H1 (cell line): Measurements from ENCODE around the gene RNF220. TPM values are rescaled to one million over a fixed set of nuclear protein-coding genes. Genes with fewer than 3 reads are reported as not detected.

Experiments
- CTCF ChIA-PET: fragments of 300-600 bp; sonication (Branson Sonifier 250); formaldehyde crosslinking; loops from one replicate; lab custom pipeline; 2021; ENCODE audit not compliant: partially characterized antibody; lab: Charles Lee
- POLR2A ChIA-PET: fragments of 300-600 bp; sonication (Branson Sonifier 250); formaldehyde crosslinking; loops from one replicate; lab custom pipeline; 2021; ENCODE audit warnings: inconsistent platforms; ENCODE audit not compliant: partially characterized antibody; lab: Charles Lee
- DNase-seq, 2 experiments: peaks; one replicate each; pipeline versions ENCODE4 v3.0.0 to v3.0.0-alpha.2; 2010 to 2022; ENCODE audit warnings: low spot score in 2 of 2, low read depth in 1 of 2, mixed read lengths in 1 of 2
- FAIRE-seq: peaks from 2 replicates; lab custom pipeline; 2011; peaks lifted over from hg19 to GRCh38; lab: Jason Lieb, UNC
- H2AFZ ChIP-seq: 2 replicates; pipeline ENCODE4 v1.8.1; 2012; ENCODE audit warnings: low read length, inconsistent platforms
- H2AK5ac ChIP-seq: 2 replicates; pipeline ENCODE4 v1.6.1; 2013; ENCODE audit warnings: low read depth, low read length
- H2BK120ac ChIP-seq: replicated peaks from 2 replicates; pipeline ENCODE3; 2013; ENCODE audit warnings: low read depth, low read length, inconsistent platforms
- H2BK12ac ChIP-seq: 2 replicates; pipeline ENCODE4 v1.6.1; 2013; ENCODE audit warnings: low read depth, low read length
- H2BK15ac ChIP-seq: 2 replicates; pipeline ENCODE4 v1.6.1; 2013; ENCODE audit warnings: low read length
- H2BK20ac ChIP-seq: 2 replicates; pipeline ENCODE4 v1.6.1; 2013; ENCODE audit warnings: low read length
- H2BK5ac ChIP-seq: 2 replicates; pipeline ENCODE4 v1.6.1; 2013; ENCODE audit warnings: low read depth, low read length
- H3K14ac ChIP-seq: 2 replicates; pipeline ENCODE4 v1.6.1; 2013; ENCODE audit warnings: inconsistent platforms; ENCODE audit not compliant: insufficient read length
- H3K18ac ChIP-seq: 2 replicates; pipeline ENCODE4 v1.6.1; 2013; ENCODE audit warnings: low read length; ENCODE audit errors: extremely low read depth
- H3K23ac ChIP-seq: 2 replicates; pipeline ENCODE4 v1.6.1; 2013; ENCODE audit warnings: inconsistent platforms; ENCODE audit not compliant: insufficient read length
- H3K23me2 ChIP-seq: 2 replicates; pipeline ENCODE4 v1.6.1; 2013; ENCODE audit warnings: low read depth, low read length
- H3K27ac ChIP-seq: 2 replicates; pipeline ENCODE4 v1.6.1; 2011; ENCODE audit warnings: low read depth, low read length, inconsistent platforms
- H3K27me3 ChIP-seq, 4 experiments: replicated peaks in 1 of 4; 1 replicate in 1 of 4; 2 replicates in 3 of 4; pipeline versions ENCODE4 v1.6.1 to v1.8.1; 2011 to 2013; ENCODE audit warnings: low read length in 3 of 4, mild to moderate bottlenecking in 3 of 4, inconsistent platforms in 2 of 4, mixed read lengths in 2 of 4, moderate library complexity in 1 of 4; ENCODE audit not compliant: control insufficient read depth in 3 of 4, insufficient read depth in 3 of 4; ENCODE audit errors: extremely low read depth in 1 of 4
- H3K36me3 ChIP-seq, 4 experiments: 2 replicates each; pipeline versions ENCODE4 v1.6.1 to v1.8.1; 2011 to 2013; ENCODE audit warnings: mild to moderate bottlenecking in 4 of 4, low read length in 3 of 4, moderate library complexity in 2 of 4, control low read depth in 1 of 4, inconsistent platforms in 1 of 4; ENCODE audit not compliant: insufficient read depth in 4 of 4, control insufficient read depth in 2 of 4
- H3K4ac ChIP-seq: replicated peaks from 2 replicates; pipeline ENCODE3; 2013; ENCODE audit warnings: low read length, low read depth, mixed read lengths, inconsistent platforms; ENCODE audit not compliant: insufficient read length
- H3K4me1 ChIP-seq, 4 experiments: replicated peaks in 1 of 4; 1 replicate in 1 of 4; 2 replicates in 3 of 4; pipeline versions ENCODE4 v1.6.1 to v1.8.1; 2011 to 2013; ENCODE audit warnings: low read length in 3 of 4, inconsistent platforms in 2 of 4, mixed read lengths in 1 of 4; ENCODE audit not compliant: insufficient read depth in 4 of 4, control insufficient read depth in 3 of 4
- H3K4me2 ChIP-seq, 2 experiments: 2 replicates each; pipeline versions ENCODE4 v1.6.1 to v1.8.1; 2011 to 2013; ENCODE audit warnings: low read depth in 2 of 2, low read length in 2 of 2, control low read depth in 1 of 2, inconsistent platforms in 1 of 2, mild to moderate bottlenecking in 1 of 2; ENCODE audit not compliant: insufficient read depth in 1 of 2
- H3K4me3 ChIP-seq, 4 experiments: fragments of 200-600, 300-600 bp in 1 of 4; sonication (generic), shearing (Covaris generic), sonication (Bioruptor Twin) in 1 of 4; 2 replicates each; pipeline versions ENCODE4 v1.5.1 to v1.8.1; 2011 to 2016; ENCODE audit warnings: low read length in 4 of 4, low read depth in 3 of 4, control low read depth in 2 of 4, inconsistent platforms in 2 of 4, mild to moderate bottlenecking in 2 of 4, mixed read lengths in 1 of 4, moderate library complexity in 1 of 4; ENCODE audit not compliant: insufficient read depth in 2 of 4; ENCODE audit errors: extremely low read depth in 1 of 4
- H3K56ac ChIP-seq: replicated peaks from 2 replicates; pipeline ENCODE3; 2013; ENCODE audit warnings: low read depth, mild to moderate bottlenecking, mixed read lengths, low read length, inconsistent platforms; ENCODE audit not compliant: insufficient read length
- H3K79me1 ChIP-seq: 2 replicates; pipeline ENCODE4 v1.6.1; 2013; ENCODE audit warnings: low read depth, low read length, control low read depth
- H3K79me2 ChIP-seq, 2 experiments: 2 replicates each; pipeline versions ENCODE4 v1.6.1 to v1.8.1; 2012 to 2013; ENCODE audit warnings: low read length in 2 of 2, mild to moderate bottlenecking in 2 of 2, inconsistent platforms in 1 of 2; ENCODE audit not compliant: insufficient read depth in 2 of 2, control insufficient read depth in 1 of 2
- H3K9ac ChIP-seq, 4 experiments: replicated peaks in 1 of 4; 1 replicate in 1 of 4; 2 replicates in 3 of 4; pipeline versions ENCODE4 v1.6.1 to v1.8.1; 2011 to 2013; ENCODE audit warnings: low read depth in 3 of 4, low read length in 3 of 4, control low read depth in 2 of 4, mild to moderate bottlenecking in 2 of 4, moderate library complexity in 2 of 4, inconsistent platforms in 1 of 4; ENCODE audit errors: extremely low read depth in 1 of 4
- H3K9me3 ChIP-seq, 2 experiments: 2 replicates each; pipeline versions ENCODE4 v1.6.1 to v1.8.1; 2012 to 2013; ENCODE audit warnings: mild to moderate bottlenecking in 2 of 2, moderate library complexity in 2 of 2, control low read depth in 1 of 2, inconsistent platforms in 1 of 2, low read depth in 1 of 2, low read length in 1 of 2, mixed read lengths in 1 of 2; ENCODE audit not compliant: insufficient read depth in 2 of 2
- H4K20me1 ChIP-seq, 2 experiments: replicated peaks in 1 of 2; 2 replicates each; pipeline versions ENCODE3 to v1.8.1; 2011 to 2013; ENCODE audit warnings: inconsistent platforms in 2 of 2, low read length in 2 of 2, mild to moderate bottlenecking in 1 of 2; ENCODE audit not compliant: insufficient read depth in 2 of 2, control insufficient read depth in 1 of 2
- H4K5ac ChIP-seq: 2 replicates; pipeline ENCODE4 v1.6.1; 2013; ENCODE audit warnings: low read length, low read depth, mixed read lengths, inconsistent platforms; ENCODE audit not compliant: insufficient read length
- H4K8ac ChIP-seq: 2 replicates; pipeline ENCODE4 v1.8.0; 2013; ENCODE audit warnings: mild to moderate bottlenecking, moderate library complexity, low read length, inconsistent platforms; ENCODE audit not compliant: insufficient read depth; ENCODE audit errors: extremely low read depth
- H4K91ac ChIP-seq: replicated peaks from 2 replicates; pipeline ENCODE3; 2013; ENCODE audit warnings: low read length, mixed read lengths, inconsistent platforms; ENCODE audit not compliant: insufficient read length
- BACH1 ChIP-seq: IDR thresholded peaks from 2 replicates; pipeline ENCODE4 v1.6.1; 2012; ENCODE audit warnings: low read length, improper control_type of control experiment
- CBX8 ChIP-seq: fragments of 300-800, 300-1000 bp; sonication (generic); IDR thresholded peaks from 2 replicates; pipeline ENCODE4 v1.7.1; 2016; ENCODE audit warnings: low read depth, low read length, borderline replicate concordance
- CTBP2 ChIP-seq: IDR thresholded peaks from 2 replicates; pipeline ENCODE4 v1.7.0; 2011; ENCODE audit warnings: borderline replicate concordance, mild to moderate bottlenecking, moderate library complexity, mixed read lengths, low read length; ENCODE audit not compliant: insufficient read depth, insufficient read length
- FOSL1 ChIP-seq: IDR thresholded peaks from 2 replicates; pipeline ENCODE4 v1.6.1; 2011; ENCODE audit warnings: mild to moderate bottlenecking, low read depth, low read length, moderate library complexity; ENCODE audit not compliant: insufficient read depth
- MAFK ChIP-seq: IDR thresholded peaks from 2 replicates; pipeline ENCODE4 v1.6.1; 2012; ENCODE audit warnings: low read depth, mild to moderate bottlenecking, improper control_type of control experiment, low read length
- POLR2AphosphoS5 ChIP-seq: IDR thresholded peaks from 2 replicates; pipeline ENCODE4 v1.6.1; 2011; ENCODE audit warnings: low read depth, low read length
- RAD21 ChIP-seq, 2 experiments: IDR thresholded peaks in 1 of 2; conservative IDR thresholded peaks in 1 of 2; 2 replicates each; pipeline ENCODE4 v1.6.1; 2011; ENCODE audit warnings: low read depth in 2 of 2, low read length in 2 of 2, improper control_type of control experiment in 1 of 2, inconsistent platforms in 1 of 2, mild to moderate bottlenecking in 1 of 2, moderate library complexity in 1 of 2
- SIN3A ChIP-seq, 2 experiments: IDR thresholded peaks in 1 of 2; conservative IDR thresholded peaks in 1 of 2; 2 replicates each; pipeline ENCODE4 v1.6.1; 2011 to 2012; ENCODE audit warnings: low read length in 2 of 2, improper control_type of control experiment in 1 of 2, low read depth in 1 of 2, mild to moderate bottlenecking in 1 of 2
- SIX5 ChIP-seq: IDR thresholded peaks from 2 replicates; pipeline ENCODE4 v1.6.1; 2011; ENCODE audit warnings: mild to moderate bottlenecking, low read depth, low read length
- SP1 ChIP-seq: IDR thresholded peaks from 2 replicates; pipeline ENCODE4 v1.6.1; 2011; ENCODE audit warnings: low read depth, low read length
- SP4 ChIP-seq: IDR thresholded peaks from 2 replicates; pipeline ENCODE4 v1.6.1; 2012; ENCODE audit warnings: low read length, inconsistent platforms
- SRF ChIP-seq: IDR thresholded peaks from 2 replicates; pipeline ENCODE4 v1.6.1; 2011; ENCODE audit warnings: mild to moderate bottlenecking, low read depth, low read length, moderate library complexity
- USF2 ChIP-seq: IDR thresholded peaks from 2 replicates; pipeline ENCODE4 v1.6.1; 2011; ENCODE audit warnings: low read length, improper control_type of control experiment
- WGBS, 2 experiments: shearing (Covaris generic) in 1 of 2; methylation state at CpG; one replicate each; pipeline versions ENCODE4 v1.1.6 to v1.1.7; 2013 to 2015; ENCODE audit warnings: low lambda C conversion rate in 2 of 2, mixed read lengths in 2 of 2, inconsistent platforms in 1 of 2, low coverage in 1 of 2, missing lambda C conversion rate in 1 of 2; ENCODE audit not compliant: insufficient replicate concordance in 2 of 2, insufficient coverage in 1 of 2, insufficient read length in 1 of 2; ENCODE audit errors: extremely low coverage in 1 of 2, missing lambda C conversion rate in 1 of 2; 5-methylcytosine and 5-hydroxymethylcytosine counted together
- polyA plus RNA-seq, 7 experiments: library from polyadenylated mRNA; depleted of rRNA in 3 of 7; stranded (reverse) in 5 of 7; unstranded in 2 of 7; fragments of >200 nt in 5 of 7; fragments of 200-250 nt in 2 of 7; gene quantifications; 1 replicate in 5 of 7; 2 replicates in 1 of 7; 4 replicates in 1 of 7; pipeline versions ENCODE4 v1.2.1 to v1.2.3, GENCODE V29; 2011 to 2013; ENCODE audit warnings: missing spikeins in 2 of 7, mixed read lengths in 2 of 7
- total RNA-seq: library from RNA; stranded (reverse); fragmentation: NEBNext Ultra II Directional; extraction: Animal tissue kit (Norgen Biotek cat#: 25700); gene quantifications from 2 replicates; pipeline ENCODE4 v1.2.1, GENCODE V29; 2021

Gene RNF220
- total and polyA plus RNA-seq, 2 of the 8 experiments (the other 6 are each of a cell fraction or from before 2014, with no cell fraction given), result 123 to 160 TPM

DNA sequence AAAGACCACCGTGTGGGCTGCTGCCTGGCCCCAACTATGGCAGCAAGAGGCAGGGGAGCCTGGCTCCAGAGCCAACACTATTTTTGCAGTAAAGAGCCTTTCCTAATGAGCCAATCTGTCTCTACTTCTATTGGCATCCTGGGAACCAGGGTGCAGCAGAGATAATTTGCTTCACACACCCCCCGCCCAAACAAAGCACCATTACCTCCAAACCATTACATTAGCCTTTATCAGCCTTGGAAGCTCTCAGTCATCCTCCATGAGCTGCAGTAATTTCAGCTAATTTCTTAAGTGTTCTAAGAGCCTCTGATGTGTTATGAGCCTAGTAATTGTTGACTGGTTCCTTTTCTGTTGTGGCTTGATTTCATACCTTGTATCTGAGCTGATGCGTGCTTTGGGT lies 291.0 kb downstream of the RNF220 start:
- H2BK12ac ChIP-seq, result no peak overlapping the region
- no peak overlapping the region for H4K8ac ChIP-seq
- no peak overlapping the region for H2BK15ac ChIP-seq
- H4K20me1 ChIP-seq, result no peaks in the 10 kb centered on the region
- H4K91ac ChIP-seq, result no peak overlapping the region
- H3K4me3 ChIP-seq, result no peak overlapping the region
- ChIA-PET POLR2A (interaction anchor here (0.8 to 2.3 kb wide), 8 partner anchors 10 to 123 kb away, joined by 3 to 12 read pairs (median 4); partner anchors contain the start of gene RNU5D-1), CTCF (interaction anchor here (1.2 to 2.2 kb wide), 4 partner anchors 11 to 21 kb away, joined by 4 to 15 read pairs (median 6); no protein-coding TSS in a partner anchor)
- no peaks in the 10 kb centered on the region for H3K4me1 ChIP-seq
- no peaks in the 10 kb centered on the region for H3K79me1 ChIP-seq
- no peaks in the 10 kb centered on the region for H3K27me3 ChIP-seq
- H4K5ac ChIP-seq, result no peak overlapping the region
- H3K9me3 ChIP-seq, result no peaks in the 10 kb centered on the region
- H3K27ac ChIP-seq, result no peak overlapping the region
- H3K4ac ChIP-seq, result no peak overlapping the region
- no peaks in the 10 kb centered on the region for H3K79me2 ChIP-seq
- H3K18ac ChIP-seq, result no peak overlapping the region
- no peak overlapping the region for H2BK5ac ChIP-seq
- DNase-seq (no peak), FAIRE-seq (no peak)
- no peak overlapping the region for H2BK20ac ChIP-seq
- no peak overlapping the region for H3K23ac ChIP-seq
- H2BK120ac ChIP-seq, result no peak overlapping the region
- H2AK5ac ChIP-seq, result no peak overlapping the region
- no peak overlapping the region for H3K14ac ChIP-seq
- H3K9ac ChIP-seq, result no peak overlapping the region
- H3K36me3 ChIP-seq, result no peaks in the 10 kb centered on the region
- H3K56ac ChIP-seq, result no peak overlapping the region
- 86% methylated on average over 3 of the region's 3 CpGs; no CpG with 5 or more reads in 1 of the 2 experiments for WGBS, 2 experiments
- H3K4me2 ChIP-seq, result no peak overlapping the region
- no peaks in the 10 kb centered on the region for H3K23me2 ChIP-seq
- H2AFZ ChIP-seq, result no peak overlapping the region
- no peak for TF ChIP-seq USF2
- no peak for TF ChIP-seq SIX5
- no peak for TF ChIP-seq SP1
- TF ChIP-seq BACH1, result no peak
- no peak for TF ChIP-seq POLR2AphosphoS5
- no peak for TF ChIP-seq SIN3A (conservative IDR thresholded peaks at IDR 0.05 in 1 of 2, IDR thresholded peaks at IDR 0.05 in 1 of 2; ENCODE audit: low read depth in 1 of 2, low read length in 2 of 2)
- no peak for TF ChIP-seq CBX8
- TF ChIP-seq SRF, result no peak
- TF ChIP-seq CTBP2, result no peak
- TF ChIP-seq RAD21 (IDR thresholded peaks at IDR 0.05 in 1 of 2, conservative IDR thresholded peaks at IDR 0.05 in 1 of 2; ENCODE audit: low read depth in 2 of 2, low read length in 2 of 2), result no peak
- TF ChIP-seq MAFK, result no peak
- TF ChIP-seq SP4, result no peak
- no peak for TF ChIP-seq FOSL1
